Tibial artery (tissue), 4 donors: ENCODE data around the gene GPX3.

ENCODE experiments used
- DNase-seq, 2 donors: peaks; one replicate each; pipeline ENCODE4 v3.0.0-alpha.2; 2019
- H3K27ac ChIP-seq, 2 donors: fragments of 200-600 bp; sonication (generic) in 1 of 2; 1 replicate in 1 of 2; 2 replicates in 1 of 2; pipeline ENCODE4 v1.5.1; 2018 to 2019; ENCODE audit warnings: mild to moderate bottlenecking in 1 of 2
- H3K27me3 ChIP-seq, 2 donors: fragments of 200-600 bp; sonication (generic) in 1 of 2; one replicate each; pipeline versions ENCODE4 v1.5.1 to v1.6.0; 2016 to 2019
- H3K36me3 ChIP-seq, 3 donors: fragments of 200-600 bp; sonication (generic) in 2 of 3; one replicate each; pipeline ENCODE4 v1.5.1; 2016 to 2019; ENCODE audit warnings: mild to moderate bottlenecking in 2 of 3
- H3K4me1 ChIP-seq, 4 donors: fragments of 200-600 bp; sonication (generic) in 2 of 4; 1 replicate in 3 of 4; 2 replicates in 1 of 4; pipeline ENCODE4 v1.5.1; 2016 to 2019
- H3K4me3 ChIP-seq, 2 donors: fragments of 200-600 bp; sonication (generic) in 1 of 2; 1 replicate in 1 of 2; 2 replicates in 1 of 2; pipeline ENCODE4 v1.5.1; 2018 to 2019; ENCODE audit warnings: mild to moderate bottlenecking in 2 of 2
- H3K9me3 ChIP-seq, 3 donors: fragments of 200-600 bp; sonication (generic) in 1 of 3; one replicate each; pipeline ENCODE4 v1.5.1; 2016 to 2019
- intact Hi-C: fragments of 100-400 bp; cut with DNase I; formaldehyde crosslinking; loops from one replicate; pipeline ENCODE4 v1.15.0; 2023; ENCODE audit warnings: low total_unique reads
- TF ChIP-seq, protein P1 (sequence below), 2 experiments: fragments of 200-600 bp in 1 of 2; fragments of 450-650 bp in 1 of 2; IDR thresholded peaks; one replicate each; pipeline ENCODE4 v1.5.1; 2017 to 2019; ENCODE audit warnings: antibody characterized with exemption in 2 of 2, mild to moderate bottlenecking in 1 of 2, moderate library complexity in 1 of 2

GPX3 gene

DNA sequence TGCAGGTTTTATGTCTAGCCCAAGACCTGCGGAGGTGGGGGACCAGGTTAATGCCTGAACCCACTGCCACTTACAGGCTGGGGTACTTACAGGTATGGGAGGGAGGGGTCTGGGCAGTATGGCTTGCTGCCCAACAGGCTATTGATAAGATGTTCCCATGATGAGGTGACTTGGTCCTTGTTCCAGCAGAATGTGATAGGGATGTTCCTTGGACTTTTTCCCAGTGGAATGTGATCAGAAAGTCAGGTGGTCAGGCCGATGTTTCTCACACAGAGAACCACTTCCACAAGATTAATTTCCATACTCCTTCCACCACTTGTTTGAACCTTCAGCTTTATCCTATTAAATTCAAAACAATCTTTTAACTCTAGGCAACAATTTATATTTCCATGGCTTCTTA, 27.0 kb upstream of the GPX3 start:
- intact Hi-C loops, result no loop called here
- Histone ChIP-seq H3K9me3 (no peaks in the 10 kb centered on the region), H3K4me1 (no peaks in the 10 kb centered on the region), H3K27ac (no peak overlapping the region), H3K27me3 (no peaks in the 10 kb centered on the region), H3K36me3 (no peaks in the 10 kb centered on the region), H3K4me3 (no peak overlapping the region)
- DNase-seq, result no peak
- TF ChIP-seq, protein P1, sequence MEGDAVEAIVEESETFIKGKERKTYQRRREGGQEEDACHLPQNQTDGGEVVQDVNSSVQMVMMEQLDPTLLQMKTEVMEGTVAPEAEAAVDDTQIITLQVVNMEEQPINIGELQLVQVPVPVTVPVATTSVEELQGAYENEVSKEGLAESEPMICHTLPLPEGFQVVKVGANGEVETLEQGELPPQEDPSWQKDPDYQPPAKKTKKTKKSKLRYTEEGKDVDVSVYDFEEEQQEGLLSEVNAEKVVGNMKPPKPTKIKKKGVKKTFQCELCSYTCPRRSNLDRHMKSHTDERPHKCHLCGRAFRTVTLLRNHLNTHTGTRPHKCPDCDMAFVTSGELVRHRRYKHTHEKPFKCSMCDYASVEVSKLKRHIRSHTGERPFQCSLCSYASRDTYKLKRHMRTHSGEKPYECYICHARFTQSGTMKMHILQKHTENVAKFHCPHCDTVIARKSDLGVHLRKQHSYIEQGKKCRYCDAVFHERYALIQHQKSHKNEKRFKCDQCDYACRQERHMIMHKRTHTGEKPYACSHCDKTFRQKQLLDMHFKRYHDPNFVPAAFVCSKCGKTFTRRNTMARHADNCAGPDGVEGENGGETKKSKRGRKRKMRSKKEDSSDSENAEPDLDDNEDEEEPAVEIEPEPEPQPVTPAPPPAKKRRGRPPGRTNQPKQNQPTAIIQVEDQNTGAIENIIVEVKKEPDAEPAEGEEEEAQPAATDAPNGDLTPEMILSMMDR (IDR thresholded peaks at IDR 0.05), result no peak

DNA sequence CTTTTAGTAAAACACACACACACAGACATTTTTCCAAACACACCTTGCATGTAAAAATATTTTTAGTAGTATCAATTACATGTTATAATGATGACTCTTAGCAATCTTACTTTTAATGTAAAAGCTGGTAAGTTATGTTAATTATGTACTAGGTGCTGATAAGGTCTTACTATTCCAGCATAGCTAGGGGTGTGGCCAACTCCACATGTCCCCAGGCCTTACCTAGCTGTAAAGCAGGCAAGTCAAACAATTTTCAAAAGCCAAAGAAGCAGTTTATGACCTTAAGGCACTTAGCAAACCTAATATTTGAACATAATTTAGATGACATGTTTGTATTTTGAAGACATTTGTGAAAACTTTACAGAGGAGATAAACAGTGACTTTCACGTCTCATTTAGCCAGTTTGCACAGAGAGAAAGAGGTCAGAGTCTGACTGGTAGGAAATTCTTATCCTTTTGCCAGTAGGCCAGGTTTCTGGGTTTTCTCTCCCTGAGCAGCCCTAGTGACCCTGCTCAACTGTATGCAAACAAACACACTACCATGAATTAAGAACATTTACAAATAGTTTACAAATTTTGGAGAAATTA, 26.5 kb upstream of the GPX3 start:
- H3K27me3 ChIP-seq, result no peaks in the 10 kb centered on the region
- DNase-seq, result no peak
- H3K4me3 ChIP-seq, result no peak overlapping the region
- intact Hi-C loops, result no loop called here
- H3K4me1 ChIP-seq, result no peaks in the 10 kb centered on the region
- H3K9me3 ChIP-seq, result no peaks in the 10 kb centered on the region
- H3K36me3 ChIP-seq, result no peaks in the 10 kb centered on the region
- TF ChIP-seq, protein P1 (IDR thresholded peaks at IDR 0.05), result no peak
- H3K27ac ChIP-seq, result no peak overlapping the region

DNA sequence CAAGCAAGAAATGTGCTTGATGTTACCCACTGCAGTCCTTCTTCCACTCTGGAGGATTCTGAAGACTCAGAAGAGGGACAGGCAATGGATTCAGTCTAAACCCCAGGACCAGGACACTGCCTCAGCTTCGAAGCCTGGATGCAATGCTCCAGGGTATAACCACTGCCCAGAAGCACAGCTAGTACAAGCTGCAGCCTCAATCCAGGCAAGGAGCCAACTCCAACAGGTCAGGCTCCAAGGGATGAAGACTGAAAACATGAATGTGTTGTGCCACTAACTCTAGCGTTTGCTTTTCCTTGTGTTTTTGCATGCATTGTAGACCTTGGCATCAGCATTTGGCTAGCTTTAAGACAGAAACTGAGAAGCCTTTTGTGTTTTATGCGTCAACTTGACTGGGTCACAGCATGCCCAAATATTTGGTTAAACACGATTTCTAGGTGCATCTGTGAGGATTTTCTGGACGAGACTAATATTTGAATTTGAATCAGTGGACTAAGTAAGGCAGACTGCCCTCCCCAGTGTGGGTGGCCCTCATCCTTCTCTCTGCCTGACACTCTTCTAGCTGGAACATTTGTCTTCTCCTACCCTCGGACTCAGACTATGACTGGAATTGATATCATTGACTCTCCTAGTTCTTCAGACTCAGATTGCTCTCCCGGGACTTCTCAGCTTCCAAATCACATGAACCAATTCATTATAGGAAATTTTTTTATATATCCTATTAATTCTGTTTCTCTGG, 20.5 kb upstream of the GPX3 start:
- TF ChIP-seq, protein P1 (IDR thresholded peaks at IDR 0.05), result no peak
- Histone ChIP-seq H3K4me1 (peaks cover 0 to 16% (median 13%) of the 10 kb centered on the region in 4 donors), H3K4me3 (no peak overlapping the region), H3K27ac (peak overlapping the region; percentile 37 to 57), H3K36me3 (no peaks in the 10 kb centered on the region), H3K27me3 (no peaks in the 10 kb centered on the region), H3K9me3 (no peaks in the 10 kb centered on the region)
- intact Hi-C loops, result loop anchor here (5.0 kb wide), 3 partner anchors 47 to 167 kb away; no protein-coding TSS in a partner anchor
- DNase-seq, result peak; percentile 91

DNA sequence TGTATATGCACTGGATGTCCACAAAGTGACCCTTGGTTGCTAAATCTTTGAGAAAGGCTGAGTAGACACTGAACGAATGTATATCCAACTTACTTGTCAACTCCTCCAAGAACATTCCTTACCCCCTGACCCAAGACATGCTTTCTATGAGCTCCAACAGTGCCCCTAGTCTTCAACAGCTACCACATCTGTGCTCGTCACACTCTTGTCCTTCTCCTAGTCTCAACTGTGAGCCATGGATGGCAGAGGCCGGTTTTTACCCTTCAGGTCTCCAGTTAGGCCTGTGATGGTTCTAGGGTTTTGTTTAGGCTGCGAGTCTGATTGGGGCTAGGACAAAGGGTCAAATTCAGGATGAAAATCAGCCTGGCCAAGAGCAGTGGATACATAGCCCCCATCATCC, 19.0 kb upstream of the GPX3 start:
- Histone ChIP-seq H3K27ac (no peak overlapping the region), H3K36me3 (no peaks in the 10 kb centered on the region), H3K4me3 (no peak overlapping the region), H3K4me1 (peaks cover 0 to 32% (median 25%) of the 10 kb centered on the region in 4 donors), H3K27me3 (no peaks in the 10 kb centered on the region), H3K9me3 (no peaks in the 10 kb centered on the region)
- no peak for DNase-seq
- intact Hi-C loops, result loop anchor here (5.0 kb wide), 3 partner anchors 46 to 166 kb away; no protein-coding TSS in a partner anchor
- TF ChIP-seq, protein P1 (IDR thresholded peaks at IDR 0.05), result no peak

DNA sequence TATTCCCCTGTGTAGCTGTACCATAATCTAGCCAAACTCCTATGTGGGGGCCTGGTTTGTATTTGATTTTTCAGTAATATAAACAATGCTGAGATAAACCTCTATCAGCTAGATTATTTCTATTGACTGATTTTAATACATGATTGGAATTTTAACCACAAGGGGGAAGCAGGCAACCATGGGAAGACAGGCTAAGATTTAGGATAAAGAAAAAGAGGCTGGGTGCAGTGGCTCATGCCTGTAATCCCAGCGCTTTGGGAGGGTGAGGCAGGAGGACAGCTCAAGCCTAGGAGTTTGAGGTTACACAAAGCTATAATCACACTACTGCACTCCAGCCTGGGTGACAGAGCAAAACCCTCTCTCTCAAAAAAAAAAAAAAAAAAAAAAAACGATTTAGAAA, 18.1 kb upstream of the GPX3 start:
- Histone ChIP-seq H3K4me3 (no peak overlapping the region), H3K36me3 (no peaks in the 10 kb centered on the region), H3K4me1 (peaks cover 0 to 40% (median 33%) of the 10 kb centered on the region in 4 donors), H3K27me3 (no peaks in the 10 kb centered on the region), H3K9me3 (no peaks in the 10 kb centered on the region), H3K27ac (no peak overlapping the region)
- TF ChIP-seq, protein P1 (IDR thresholded peaks at IDR 0.05), result peak; percentile 62 to 78
- no peak for DNase-seq
- intact Hi-C loops, result loop anchor here (5.0 kb wide), 3 partner anchors 45 to 165 kb away; no protein-coding TSS in a partner anchor
